ENCODE data around the gene BAD.

DNA sequence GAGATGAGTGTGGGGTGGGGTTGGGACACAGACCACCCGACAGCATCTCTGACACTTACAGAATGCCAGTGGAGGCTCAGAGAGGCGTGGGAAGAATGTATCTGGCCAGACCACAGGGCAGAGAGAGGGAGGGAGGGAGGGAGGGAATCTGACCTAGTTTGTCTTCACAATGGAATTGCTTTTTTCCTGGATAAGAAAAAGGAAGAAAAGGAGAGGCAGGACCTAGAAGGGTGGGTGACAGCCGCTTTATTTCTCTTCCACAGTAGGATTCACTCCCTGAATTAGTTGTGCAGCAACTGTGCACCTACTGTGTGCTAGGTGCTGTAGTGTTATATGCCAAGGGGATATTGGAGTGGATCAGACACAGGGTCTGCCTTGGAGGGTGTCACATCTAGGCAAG is 10.3 kb upstream of the BAD start:
- TF ChIP-seq, protein P1, sequence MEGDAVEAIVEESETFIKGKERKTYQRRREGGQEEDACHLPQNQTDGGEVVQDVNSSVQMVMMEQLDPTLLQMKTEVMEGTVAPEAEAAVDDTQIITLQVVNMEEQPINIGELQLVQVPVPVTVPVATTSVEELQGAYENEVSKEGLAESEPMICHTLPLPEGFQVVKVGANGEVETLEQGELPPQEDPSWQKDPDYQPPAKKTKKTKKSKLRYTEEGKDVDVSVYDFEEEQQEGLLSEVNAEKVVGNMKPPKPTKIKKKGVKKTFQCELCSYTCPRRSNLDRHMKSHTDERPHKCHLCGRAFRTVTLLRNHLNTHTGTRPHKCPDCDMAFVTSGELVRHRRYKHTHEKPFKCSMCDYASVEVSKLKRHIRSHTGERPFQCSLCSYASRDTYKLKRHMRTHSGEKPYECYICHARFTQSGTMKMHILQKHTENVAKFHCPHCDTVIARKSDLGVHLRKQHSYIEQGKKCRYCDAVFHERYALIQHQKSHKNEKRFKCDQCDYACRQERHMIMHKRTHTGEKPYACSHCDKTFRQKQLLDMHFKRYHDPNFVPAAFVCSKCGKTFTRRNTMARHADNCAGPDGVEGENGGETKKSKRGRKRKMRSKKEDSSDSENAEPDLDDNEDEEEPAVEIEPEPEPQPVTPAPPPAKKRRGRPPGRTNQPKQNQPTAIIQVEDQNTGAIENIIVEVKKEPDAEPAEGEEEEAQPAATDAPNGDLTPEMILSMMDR (IDR thresholded peaks at IDR 0.05; ENCODE audit: low read length) = no peak
- TF ChIP-seq EZH2 (optimal IDR thresholded peaks at IDR 0.05; ENCODE audit: low read depth, low read length) = no peak

Measured in MM.1S (cell line).